Hepatocyte (in vitro differentiated cells): ENCODE measurements around the gene ZBTB20.

Source experiments
- CTCF ChIP-seq: fragments of 200-600 bp; sonication (generic); IDR thresholded peaks from 2 replicates; pipeline ENCODE4 v1.5.1; 2016; ENCODE audit warnings: antibody characterized with exemption, mild to moderate bottlenecking; ENCODE audit not compliant: poor library complexity
- EZH2 ChIP-seq: fragments of 200-600 bp; sonication (generic); IDR thresholded peaks from 2 replicates; pipeline ENCODE4 v1.6.1; 2016; ENCODE audit warnings: antibody characterized with exemption, mild to moderate bottlenecking, borderline replicate concordance
- EZH2phosphoT487 ChIP-seq: fragments of 200-600 bp; sonication (generic); IDR thresholded peaks from one replicate; pipeline ENCODE4 v1.6.1; 2018; ENCODE audit warnings: antibody characterized with exemption, mild to moderate bottlenecking, low read depth, moderate library complexity; ENCODE audit not compliant: unreplicated experiment, severe bottlenecking

- TF ChIP-seq CTCF (no peak), EZH2phosphoT487 (no peak), EZH2 (no peak)
Measured at GRCh38 chr3:114456742-114457141, 690.3 kb downstream of the ZBTB20 start.
